ENCODE measurements around the gene DIS3L2. TPM values are rescaled to one million over a fixed set of nuclear protein-coding genes. Genes with fewer than 3 reads are reported as not detected.

DIS3L2 gene
- total RNA-seq, 1 experiment from 2014 or later = 39.1 TPM

- CTCF ChIA-PET = interaction anchor here (0.7 kb wide), 1 partner anchor 364 kb away, joined by 3 read pairs; no protein-coding TSS in a partner anchor
- H3K27ac ChIP-seq = no peak overlapping the region
- no TSS peak for BruUV-seq (replicated peaks)
Observed at GRCh38 chr2:232315923-232316299, 354.4 kb downstream of the DIS3L2 start.

GRCh38 chr2:232316461-232317330 lies 355.2 kb downstream of the DIS3L2 start:
- no peaks in the 10 kb centered on the region for H3K27me3 ChIP-seq (ENCODE audit: insufficient read depth, low read depth)
- H3K9me2 ChIP-seq (ENCODE audit: insufficient read depth) = no peaks in the 10 kb centered on the region
- TF ChIP-seq EZH2 (IDR thresholded peaks at IDR 0.05; ENCODE audit: low read depth) (no peak), CTCF (conservative IDR thresholded peaks at IDR 0.05) (no peak)
- no peaks in the 10 kb centered on the region; the same call in 1 of the 2 replicates for H3K36me3 ChIP-seq (ENCODE audit: low read depth)
- H2AFZ ChIP-seq = no peak overlapping the region
- H4K20me1 ChIP-seq (ENCODE audit: insufficient read depth) = no peaks in the 10 kb centered on the region
- H3K27ac ChIP-seq = no peak overlapping the region
- intact Hi-C loops (cut with micrococcal nuclease; ENCODE audit: unreplicated experiment) = no loop called here
- H3K4me1 ChIP-seq (replicated peaks; ENCODE audit: insufficient read depth) = no peaks in the 10 kb centered on the region
- no peak overlapping the region for H3K4me2 ChIP-seq
- no peaks in the 10 kb centered on the region for H3K79me2 ChIP-seq (ENCODE audit: low read depth)
- H3K4me3 ChIP-seq = no peak overlapping the region
- 0 out of 2 replicates have a peak, but pooled peaks cover 5% of the 10 kb centered on the region for H3K9me3 ChIP-seq (ENCODE audit: insufficient read depth, low read depth)
- H3F3A ChIP-seq (ENCODE audit: insufficient read depth, low read depth) = no peaks in the 10 kb centered on the region
- BruUV-seq (replicated peaks) = no TSS peak
- ChIA-PET POLR2A (ENCODE audit: unreplicated experiment) (interaction anchor here (0.6 kb wide), 1 partner anchor 444 kb away, joined by 5 read pairs; no protein-coding TSS in a partner anchor), CTCF (no interaction called here)
- no peak for DNase-seq

More at GRCh38 chr2:232315923-232316299, 354.4 kb downstream of the DIS3L2 start:
- POLR2A ChIA-PET (ENCODE audit: unreplicated experiment) = no interaction called here
- TF ChIP-seq EZH2 (IDR thresholded peaks at IDR 0.05; ENCODE audit: low read depth) (no peak), CTCF (conservative IDR thresholded peaks at IDR 0.05) (no peak)
- H3K4me2 ChIP-seq = no peak overlapping the region
- no peak overlapping the region for H3K4me3 ChIP-seq
- no peaks in the 10 kb centered on the region for H4K20me1 ChIP-seq (ENCODE audit: insufficient read depth)
- H3K9me3 ChIP-seq (ENCODE audit: insufficient read depth, low read depth) = 0 out of 2 replicates have a peak, but pooled peaks cover 5% of the 10 kb centered on the region
- intact Hi-C loops (cut with micrococcal nuclease; ENCODE audit: unreplicated experiment) = no loop called here
- no peaks in the 10 kb centered on the region for H3K27me3 ChIP-seq (ENCODE audit: insufficient read depth, low read depth)
- no peak for DNase-seq
- H3F3A ChIP-seq (ENCODE audit: insufficient read depth, low read depth) = no peaks in the 10 kb centered on the region
- H3K79me2 ChIP-seq (ENCODE audit: low read depth) = no peaks in the 10 kb centered on the region
- H3K36me3 ChIP-seq (ENCODE audit: low read depth) = no peaks in the 10 kb centered on the region; the same call in 1 of the 2 replicates
- no peaks in the 10 kb centered on the region for H3K4me1 ChIP-seq (replicated peaks; ENCODE audit: insufficient read depth)
- no peaks in the 10 kb centered on the region for H3K9me2 ChIP-seq (ENCODE audit: insufficient read depth)
- H2AFZ ChIP-seq = no peak overlapping the region

GRCh38 chr2:232318169-232318855 lies 356.8 kb downstream of the DIS3L2 start:
- H3K4me2 ChIP-seq = no peak overlapping the region
- no TSS peak for BruUV-seq (replicated peaks)
- intact Hi-C loops (cut with micrococcal nuclease; ENCODE audit: unreplicated experiment) = no loop called here

More at GRCh38 chr2:232318169-232318855, 356.8 kb downstream of the DIS3L2 start:
- no peaks in the 10 kb centered on the region for H4K20me1 ChIP-seq (ENCODE audit: insufficient read depth)
- no peaks in the 10 kb centered on the region; the same call in 1 of the 2 replicates for H3K36me3 ChIP-seq (ENCODE audit: low read depth)
- H3K27me3 ChIP-seq (ENCODE audit: insufficient read depth, low read depth) = no peaks in the 10 kb centered on the region
- no peak overlapping the region for H3K4me3 ChIP-seq
- H2AFZ ChIP-seq = no peak overlapping the region
- TF ChIP-seq CTCF (conservative IDR thresholded peaks at IDR 0.05) (no peak), EZH2 (IDR thresholded peaks at IDR 0.05; ENCODE audit: low read depth) (no peak)
- no peaks in the 10 kb centered on the region for H3K9me2 ChIP-seq (ENCODE audit: insufficient read depth)
- ChIA-PET POLR2A (ENCODE audit: unreplicated experiment) (no interaction called here), CTCF (no interaction called here)
- no peaks in the 10 kb centered on the region for H3K9me3 ChIP-seq (ENCODE audit: insufficient read depth, low read depth)
- DNase-seq = no peak
- no peaks in the 10 kb centered on the region for H3F3A ChIP-seq (ENCODE audit: insufficient read depth, low read depth)
- no peak overlapping the region for H3K27ac ChIP-seq
- no peaks in the 10 kb centered on the region for H3K79me2 ChIP-seq (ENCODE audit: low read depth)
- H3K4me1 ChIP-seq (replicated peaks; ENCODE audit: insufficient read depth) = no peaks in the 10 kb centered on the region
